AG04450 (cell line): ENCODE measurements around the gene SPHKAP. TPM values are rescaled to one million over a fixed set of nuclear protein-coding genes. Genes with fewer than 3 reads are reported as not detected.
"Not testable (repeated sequence)": the region's sequence is repeated elsewhere in the genome, so short reads cannot be mapped to it uniquely, and the experiment has no call there.

Source experiments
- CTCF ChIA-PET: fragments of 300-600, 350-600 bp; formaldehyde crosslinking; extraction: SDS; loops from one replicate; lab custom pipeline; 2022; ENCODE audit warnings: antibody characterized with exemption, inconsistent platforms; lab: Charles Lee
- POLR2A ChIA-PET: fragments of 350-600 bp; formaldehyde crosslinking; extraction: SDS; loops from one replicate; lab custom pipeline; 2021; ENCODE audit warnings: antibody characterized with exemption, inconsistent platforms; lab: Yijun Ruan, JAX
- DNase-seq: peaks from one replicate; pipeline ENCODE4 v3.0.0-alpha.2; 2011; ENCODE audit warnings: low read depth, low spot score
- H3K27ac ChIP-seq: one replicate; pipeline ENCODE4 v1.5.1; 2012; ENCODE audit warnings: low read depth, low read length, control low read depth
- H3K27me3 ChIP-seq: one replicate; pipeline ENCODE4 v1.6.0; 2012; ENCODE audit warnings: low read length; ENCODE audit not compliant: control insufficient read depth, insufficient read depth
- H3K4me3 ChIP-seq: 2 replicates; pipeline ENCODE4 v1.5.1; 2011; ENCODE audit warnings: mild to moderate bottlenecking, low read depth, low read length, control low read depth
- H3K9me3 ChIP-seq: 2 replicates; pipeline ENCODE4 v1.5.1; 2012; ENCODE audit warnings: low read length; ENCODE audit not compliant: control insufficient read depth, insufficient read depth
- polyA plus RNA-seq: library from polyadenylated mRNA; depleted of rRNA; stranded (reverse); fragments of >200 nt; gene quantifications from 2 replicates; pipeline ENCODE4 v1.2.3, GENCODE V29; 2011
- TF ChIP-seq, protein P1 (sequence below): IDR thresholded peaks from 2 replicates; pipeline ENCODE4 v1.5.1; 2011; ENCODE audit warnings: low read depth, low read length, control low read depth, inconsistent platforms

The SPHKAP gene
- polyA plus RNA-seq, 1 experiment, result not detected

GRCh38 chr2:228083131-228083530 lies 98.4 kb downstream of the SPHKAP start:
- Histone ChIP-seq H3K27ac (no peak overlapping the region), H3K4me3 (no peak overlapping the region), H3K9me3 (peaks cover 13% of the 10 kb centered on the region), H3K27me3 (no peaks in the 10 kb centered on the region)
- DNase-seq, result no peak
- ChIA-PET POLR2A (no interaction called here), CTCF (no interaction called here)
- TF ChIP-seq, protein P1, sequence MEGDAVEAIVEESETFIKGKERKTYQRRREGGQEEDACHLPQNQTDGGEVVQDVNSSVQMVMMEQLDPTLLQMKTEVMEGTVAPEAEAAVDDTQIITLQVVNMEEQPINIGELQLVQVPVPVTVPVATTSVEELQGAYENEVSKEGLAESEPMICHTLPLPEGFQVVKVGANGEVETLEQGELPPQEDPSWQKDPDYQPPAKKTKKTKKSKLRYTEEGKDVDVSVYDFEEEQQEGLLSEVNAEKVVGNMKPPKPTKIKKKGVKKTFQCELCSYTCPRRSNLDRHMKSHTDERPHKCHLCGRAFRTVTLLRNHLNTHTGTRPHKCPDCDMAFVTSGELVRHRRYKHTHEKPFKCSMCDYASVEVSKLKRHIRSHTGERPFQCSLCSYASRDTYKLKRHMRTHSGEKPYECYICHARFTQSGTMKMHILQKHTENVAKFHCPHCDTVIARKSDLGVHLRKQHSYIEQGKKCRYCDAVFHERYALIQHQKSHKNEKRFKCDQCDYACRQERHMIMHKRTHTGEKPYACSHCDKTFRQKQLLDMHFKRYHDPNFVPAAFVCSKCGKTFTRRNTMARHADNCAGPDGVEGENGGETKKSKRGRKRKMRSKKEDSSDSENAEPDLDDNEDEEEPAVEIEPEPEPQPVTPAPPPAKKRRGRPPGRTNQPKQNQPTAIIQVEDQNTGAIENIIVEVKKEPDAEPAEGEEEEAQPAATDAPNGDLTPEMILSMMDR, result no peak

GRCh38 chr2:228082571-228082970 lies 98.9 kb downstream of the SPHKAP start:
- Histone ChIP-seq H3K4me3 (no peak overlapping the region), H3K27ac (no peak overlapping the region), H3K9me3 (peaks cover 13% of the 10 kb centered on the region), H3K27me3 (no peaks in the 10 kb centered on the region)
- no peak for DNase-seq
- CTCF ChIA-PET, result no interaction called here
- POLR2A ChIA-PET, result no interaction called here
- TF ChIP-seq, protein P1, result no peak

DNA sequence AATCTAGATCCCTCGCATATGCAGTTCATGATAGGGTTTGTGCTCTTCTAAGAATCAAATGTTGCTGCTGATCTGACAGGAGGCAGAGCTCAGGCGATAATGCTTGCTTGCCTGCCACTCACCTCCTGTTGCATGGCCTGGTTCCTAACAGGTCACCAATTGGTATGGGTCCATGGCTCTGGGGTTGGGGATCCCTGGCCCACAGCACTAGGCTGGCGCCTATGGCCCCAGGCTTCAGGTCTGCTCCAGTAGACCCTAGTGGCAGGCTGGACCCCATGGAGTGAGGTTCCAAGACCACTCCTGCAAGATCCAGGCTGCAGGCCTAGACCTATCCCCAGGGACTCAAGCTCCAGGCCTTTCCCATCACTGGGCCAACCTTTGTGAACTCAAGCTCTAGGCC lies 102.3 kb downstream of the SPHKAP start:
- Histone ChIP-seq H3K27ac (no peak overlapping the region), H3K9me3 (peaks cover 16% of the 10 kb centered on the region), H3K4me3 (no peak overlapping the region), H3K27me3 (no peaks in the 10 kb centered on the region)
- TF ChIP-seq, protein P1, result no peak
- DNase-seq, result no peak
- POLR2A ChIA-PET, result no interaction called here
- CTCF ChIA-PET, result no interaction called here

- CTCF ChIA-PET, H3K4me3 ChIP-seq, DNase-seq, POLR2A ChIA-PET, H3K27me3 ChIP-seq, H3K27ac ChIP-seq: not testable (repeated sequence)
- H3K9me3 ChIP-seq, result peaks cover 21% of the 10 kb centered on the region
These were observed 104.8 kb downstream of the SPHKAP start for GRCh38 chr2:228076695-228077094.

DNA sequence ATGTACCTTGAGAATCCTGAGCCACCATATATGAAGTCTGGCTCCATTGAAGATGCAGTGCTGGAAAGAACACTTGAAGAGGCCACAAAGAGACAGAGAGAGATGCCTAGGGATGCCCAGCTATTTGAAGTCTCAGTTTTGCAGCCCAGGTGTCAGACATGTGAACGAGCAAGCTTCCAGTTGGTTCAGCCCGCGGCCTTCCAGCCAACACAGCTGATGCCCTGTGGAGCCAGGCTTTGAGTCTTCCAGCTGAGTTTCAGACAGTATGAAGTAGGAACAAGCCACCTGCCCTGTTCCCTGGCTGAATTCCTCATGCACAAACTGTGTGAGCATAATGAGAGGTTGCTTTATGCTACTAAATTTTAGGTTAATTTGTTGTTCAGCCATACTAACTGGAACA lies 108.8 kb downstream of the SPHKAP start:
- H3K27me3 ChIP-seq, result no peaks in the 10 kb centered on the region
- POLR2A ChIA-PET, result no interaction called here
- peaks cover 8% of the 10 kb centered on the region; the same call in 1 of the 2 replicates for H3K9me3 ChIP-seq
- H3K27ac ChIP-seq, result no peak overlapping the region
- CTCF ChIA-PET, result interaction anchor here (0.5 kb wide), 1 partner anchor 1404 kb away, joined by 3 read pairs; no protein-coding TSS in a partner anchor
- H3K4me3 ChIP-seq, result no peak overlapping the region
- TF ChIP-seq, protein P1, result no peak
- no peak for DNase-seq
